A549 (cell line): ENCODE data around the gene TMEM219.

ENCODE experiments used
- CTCF ChIP-seq: fragments of >200 bp; sonication (Bioruptor Twin); formaldehyde crosslinking; IDR thresholded peaks from 3 replicates; pipeline ENCODE4 v1.5.1; 2016
- FOSL2 ChIP-seq, 2 experiments: fragments of 450-650 bp in 1 of 2; fragments of >200 bp in 1 of 2; sonication (Bioruptor Twin) in 1 of 2; formaldehyde crosslinking; IDR thresholded peaks; 2 replicates each; pipeline versions ENCODE4 v1.5.0 to v1.6.1; 2016 to 2020; ENCODE audit warnings: mild to moderate bottlenecking in 1 of 2, moderate library complexity in 1 of 2
- MAZ ChIP-seq: fragments of 150-350 bp; IDR thresholded peaks from 2 replicates; pipeline ENCODE4 v1.6.1; 2014; ENCODE audit warnings: antibody characterized with exemption, low read depth, low read length, borderline replicate concordance
- NR3C1 ChIP-seq: fragments of >200 bp; sonication (Bioruptor Twin); formaldehyde crosslinking; IDR thresholded peaks from 3 replicates; pipeline ENCODE4 v1.6.1; 2017
- POLR2A ChIP-seq: IDR thresholded peaks from 2 replicates; pipeline ENCODE4 v1.6.1; 2012; ENCODE audit warnings: mild to moderate bottlenecking, low read length
- RAD21 ChIP-seq, 2 experiments: fragments of >200 bp in 1 of 2; sonication (Bioruptor Twin) in 1 of 2; formaldehyde crosslinking in 1 of 2; IDR thresholded peaks in 1 of 2; conservative IDR thresholded peaks in 1 of 2; 2 replicates in 1 of 2; 3 replicates in 1 of 2; pipeline ENCODE4 v1.6.1; 2012 to 2018; ENCODE audit warnings: inconsistent platforms in 1 of 2
- RCOR1 ChIP-seq: fragments of 150-350 bp; IDR thresholded peaks from 2 replicates; pipeline ENCODE4 v1.6.1; 2014; ENCODE audit warnings: antibody characterized with exemption, low read length, low read depth
- RFX5 ChIP-seq: fragments of 450-650 bp; IDR thresholded peaks from 2 replicates; pipeline ENCODE4 v1.7.1; 2014; ENCODE audit warnings: antibody characterized with exemption, mild to moderate bottlenecking, moderate library complexity
- TP53 ChIP-seq: fragments of 250-450 bp; sonication (Bioruptor Pico); IDR thresholded peaks from 2 replicates; pipeline ENCODE4 v1.5.0; 2021; ENCODE audit warnings: mild to moderate bottlenecking, moderate library complexity
- USF2 ChIP-seq: fragments of 450-650 bp; IDR thresholded peaks from 2 replicates; pipeline ENCODE4 v1.6.1; 2014; ENCODE audit warnings: antibody characterized with exemption

GRCh38 chr16:29995911-29996765, 34.3 kb downstream of the TMEM219 start, which contains the start of gene INO80E:
- TF ChIP-seq CTCF (no peak), USF2 (no peak), MAZ (no peak), RFX5 (no peak), POLR2A (peak; percentile 71), TP53 (CRISPR knock-in tag) (peak; percentile 45), RCOR1 (no peak), NR3C1 (no peak), RAD21 (conservative IDR thresholded peaks at IDR 0.05 in 1 of 2, IDR thresholded peaks at IDR 0.05 in 1 of 2) (no peak), FOSL2 (IDR thresholded peaks at IDR 0.05) (no peak), FOSL2 (CRISPR knock-in tag; IDR thresholded peaks at IDR 0.05) (no peak; the same call in 1 of the 2 replicates)
